ENCODE data around the gene TP53I13. TPM values are rescaled to one million over a fixed set of nuclear protein-coding genes. Genes with fewer than 3 reads are reported as not detected.

TP53I13 gene
- 10 to 100 TPM; 54.2 to 55.3 TPM for total RNA-seq

- intact Hi-C loops (cut with micrococcal nuclease), result loop anchor here (1.0 to 10.0 kb wide), 6 partner anchors 12 to 424 kb away; partner anchors contain the start of gene NUFIP2
- H3K4me1 Mint-ChIP-seq (ENCODE audit: low read depth), result peaks cover 38% of the 10 kb centered on the region
These were observed at the start of gene TP53I13 for GRCh38 chr17:29568331-29569244. TSS of gene TP53I13 (plus strand) at chr17:29568701. CDS start at chr17:29568759, 58 bp downstream.

DNA sequence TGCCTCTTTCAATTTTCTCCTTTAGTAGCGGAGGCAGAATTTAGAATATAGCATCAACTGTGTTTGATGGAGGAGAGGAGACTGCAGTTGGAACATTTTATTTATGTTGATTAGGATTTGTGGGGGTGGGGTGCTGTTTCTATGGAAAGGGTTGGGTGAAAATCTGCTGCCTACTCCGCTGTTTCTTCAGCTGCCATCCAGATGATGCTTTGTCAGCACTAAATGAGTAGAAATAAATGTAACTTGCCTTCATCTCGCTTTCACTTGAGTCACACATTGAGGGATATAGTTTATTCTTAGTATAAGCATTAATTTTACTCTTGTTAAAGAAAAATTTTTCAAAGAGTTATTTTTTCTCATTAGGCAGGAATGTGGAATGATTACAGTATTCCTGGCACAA is 43.8 kb upstream of the TP53I13 start:
- H3K27ac Mint-ChIP-seq, result no peak overlapping the region
- no peak overlapping the region for H3K4me3 Mint-ChIP-seq
- H3K9me3 Mint-ChIP-seq, result no peaks in the 10 kb centered on the region
- ChIA-PET POLR2A (interaction anchor here (0.5 kb wide), 1 partner anchor 10 kb away, joined by 3 read pairs; no protein-coding TSS in a partner anchor), CTCF (interaction anchor here (1.0 to 3.4 kb wide), 5 partner anchors 10 to 376 kb away, joined by 3 to 16 read pairs (median 7); no protein-coding TSS in a partner anchor)
- no peak for DNase-seq
- no peaks in the 10 kb centered on the region for H3K27me3 Mint-ChIP-seq
- intact Hi-C loops (cut with micrococcal nuclease), result no loop called here
- no peaks in the 10 kb centered on the region for H3K4me1 Mint-ChIP-seq (ENCODE audit: low read depth)
- peaks cover 5% of the 10 kb centered on the region for H3K36me3 Mint-ChIP-seq

More at GRCh38 chr17:29568331-29569244, at the start of gene TP53I13:
- ChIA-PET POLR2A (interaction anchor here (0.9 to 3.9 kb wide), 4 partner anchors 10 to 49 kb away, joined by 3 to 30 read pairs (median 12); partner anchors contain the start of gene ANKRD13B), CTCF (interaction anchor here (0.5 to 7.0 kb wide), 14 partner anchors 8 to 432 kb away, joined by 3 to 60 read pairs (median 7); partner anchors contain the start of genes ANKRD13B and GIT1)
- no peaks in the 10 kb centered on the region for H3K9me3 Mint-ChIP-seq
- H3K4me3 Mint-ChIP-seq, result peak within 1 kb of the TSS; percentile 86
- no peaks in the 10 kb centered on the region for H3K27me3 Mint-ChIP-seq
- peak; percentile 93 for DNase-seq
- H3K27ac Mint-ChIP-seq, result peak within 1 kb of the TSS; percentile 94
- peaks cover 7% of the 10 kb centered on the region for H3K36me3 Mint-ChIP-seq

DNA sequence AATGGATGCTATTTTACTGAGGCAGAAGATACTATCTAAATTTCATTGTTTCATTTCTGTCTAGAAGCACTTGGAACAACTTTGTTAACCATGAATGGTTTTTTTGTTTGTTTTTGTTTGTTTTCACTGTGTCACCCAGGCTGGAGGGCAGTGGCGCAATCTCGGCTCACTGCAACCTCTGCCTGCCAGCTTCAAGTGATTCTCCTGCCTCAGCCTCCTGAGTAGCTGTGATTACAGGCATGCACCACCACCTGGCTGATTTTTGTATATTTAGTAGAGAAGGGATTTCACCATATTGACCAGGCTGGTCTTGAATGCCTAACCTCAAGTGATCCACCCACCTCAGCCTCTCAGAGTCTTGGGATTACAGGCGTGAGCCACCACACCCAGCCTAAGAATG is 42.2 kb upstream of the TP53I13 start:
- intact Hi-C loops (cut with micrococcal nuclease), result no loop called here
- H3K4me3 Mint-ChIP-seq, result no peak overlapping the region
- H3K4me1 Mint-ChIP-seq (ENCODE audit: low read depth), result no peaks in the 10 kb centered on the region
- ChIA-PET POLR2A (no interaction called here), CTCF (no interaction called here)
- no peaks in the 10 kb centered on the region for H3K27me3 Mint-ChIP-seq
- no peak for DNase-seq
- H3K36me3 Mint-ChIP-seq, result peaks cover 12% of the 10 kb centered on the region
- H3K9me3 Mint-ChIP-seq, result no peaks in the 10 kb centered on the region
- H3K27ac Mint-ChIP-seq, result no peak overlapping the region

- no peaks in the 10 kb centered on the region for H3K27me3 Mint-ChIP-seq
- no peaks in the 10 kb centered on the region for H3K4me1 Mint-ChIP-seq (ENCODE audit: low read depth)
- no peak overlapping the region for H3K4me3 Mint-ChIP-seq
- ChIA-PET POLR2A (no interaction called here), CTCF (interaction anchor here (0.6 to 5.2 kb wide), 7 partner anchors 10 to 385 kb away, joined by 3 to 104 read pairs (median 7); partner anchors contain the start of gene ABHD15)
- intact Hi-C loops (cut with micrococcal nuclease), result no loop called here
- no peak overlapping the region for H3K27ac Mint-ChIP-seq
- no peak for DNase-seq
- H3K36me3 Mint-ChIP-seq, result peaks cover 17% of the 10 kb centered on the region
- H3K9me3 Mint-ChIP-seq, result no peaks in the 10 kb centered on the region
These were observed 34.5 kb upstream of the TP53I13 start for GRCh38 chr17:29533976-29534375.

DNA sequence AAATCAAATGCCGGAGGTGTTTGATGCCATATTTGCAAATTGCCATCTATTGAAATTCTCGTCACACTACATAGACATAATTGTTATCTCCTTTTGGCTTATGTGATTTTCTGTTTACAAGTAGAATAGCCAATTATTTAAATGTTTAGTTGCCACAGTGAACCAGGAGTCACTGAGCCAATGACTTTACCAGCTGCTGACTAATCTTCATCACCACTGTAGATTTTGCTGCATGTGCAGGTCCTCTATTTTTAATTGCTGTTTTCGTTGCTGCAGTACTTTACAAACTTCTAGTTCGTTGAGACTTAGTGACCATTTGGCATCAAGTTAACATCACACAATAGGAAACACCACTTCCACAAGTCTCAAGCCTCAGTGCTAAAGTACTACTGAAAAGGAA is 24.4 kb upstream of the TP53I13 start:
- Mint-ChIP-seq H3K27ac (no peak overlapping the region), H3K36me3 (peaks cover 13% of the 10 kb centered on the region), H3K27me3 (no peaks in the 10 kb centered on the region), H3K9me3 (no peaks in the 10 kb centered on the region), H3K4me3 (no peak overlapping the region), H3K4me1 (ENCODE audit: low read depth) (peaks cover 6% of the 10 kb centered on the region)
- CTCF ChIA-PET, result interaction anchor here (0.6 to 0.9 kb wide), 3 partner anchors 20 to 174 kb away, joined by 3 to 4 read pairs (median 3); no protein-coding TSS in a partner anchor
- POLR2A ChIA-PET, result no interaction called here
- DNase-seq, result no peak
- intact Hi-C loops (cut with micrococcal nuclease), result no loop called here

- no peak overlapping the region for H3K4me3 Mint-ChIP-seq
- no peaks in the 10 kb centered on the region for H3K9me3 Mint-ChIP-seq
- peaks cover 13% of the 10 kb centered on the region for H3K36me3 Mint-ChIP-seq
- ChIA-PET CTCF (no interaction called here), POLR2A (interaction anchor here (0.6 kb wide), 1 partner anchor 368 kb away, joined by 4 read pairs; no protein-coding TSS in a partner anchor)
- H3K4me1 Mint-ChIP-seq (ENCODE audit: low read depth), result peaks cover 10% of the 10 kb centered on the region
- intact Hi-C loops (cut with micrococcal nuclease), result no loop called here
- H3K27me3 Mint-ChIP-seq, result no peaks in the 10 kb centered on the region
- no peak overlapping the region for H3K27ac Mint-ChIP-seq
- no peak for DNase-seq
These were observed 22.4 kb upstream of the TP53I13 start for GRCh38 chr17:29546085-29546484.

GRCh38 chr17:29546830-29547229 is 21.7 kb upstream of the TP53I13 start:
- Mint-ChIP-seq H3K36me3 (peaks cover 13% of the 10 kb centered on the region), H3K4me1 (ENCODE audit: low read depth) (peaks cover 10% of the 10 kb centered on the region), H3K27ac (no peak overlapping the region), H3K4me3 (no peak overlapping the region), H3K27me3 (no peaks in the 10 kb centered on the region), H3K9me3 (no peaks in the 10 kb centered on the region)
- ChIA-PET POLR2A (no interaction called here), CTCF (no interaction called here)
- no peak for DNase-seq
- intact Hi-C loops (cut with micrococcal nuclease), result no loop called here

GRCh38 chr17:29549177-29549923 is 19.2 kb upstream of the TP53I13 start:
- no peaks in the 10 kb centered on the region for H3K27me3 Mint-ChIP-seq
- H3K9me3 Mint-ChIP-seq, result no peaks in the 10 kb centered on the region
- peaks cover 10% of the 10 kb centered on the region for H3K4me1 Mint-ChIP-seq (ENCODE audit: low read depth)
- intact Hi-C loops (cut with micrococcal nuclease), result no loop called here
- H3K4me3 Mint-ChIP-seq, result no peak overlapping the region
- no peak overlapping the region for H3K27ac Mint-ChIP-seq
- H3K36me3 Mint-ChIP-seq, result no peaks in the 10 kb centered on the region
- DNase-seq, result no peak
- ChIA-PET CTCF (interaction anchor here (1.6 to 2.3 kb wide), 2 partner anchors 13 to 180 kb away, joined by 4 to 14 read pairs; no protein-coding TSS in a partner anchor), POLR2A (no interaction called here)

DNA sequence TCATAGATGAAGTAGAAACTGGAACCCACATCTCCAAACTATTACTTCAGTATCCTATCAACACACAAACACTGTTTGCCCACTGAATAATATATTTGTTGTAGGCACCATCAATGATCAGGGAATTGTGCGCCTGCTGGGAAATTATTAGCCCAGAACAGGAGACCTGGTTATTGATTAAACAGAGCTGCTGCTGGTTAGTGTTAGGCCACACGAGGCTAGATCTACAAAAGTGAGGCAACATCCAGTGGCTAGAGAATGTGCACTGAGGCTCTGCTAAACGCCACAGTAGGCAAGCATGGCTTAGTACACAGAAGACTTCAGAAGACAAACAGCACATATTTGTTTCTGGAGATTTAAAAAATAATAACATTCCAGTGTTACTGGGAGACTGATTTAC is 12.7 kb upstream of the TP53I13 start:
- intact Hi-C loops (cut with micrococcal nuclease), result no loop called here
- H3K4me3 Mint-ChIP-seq, result no peak overlapping the region
- CTCF ChIA-PET, result interaction anchor here (0.9 to 1.6 kb wide), 2 partner anchors 19 to 187 kb away, joined by 3 to 5 read pairs; no protein-coding TSS in a partner anchor
- H3K9me3 Mint-ChIP-seq, result no peaks in the 10 kb centered on the region
- H3K27me3 Mint-ChIP-seq, result no peaks in the 10 kb centered on the region
- no peak for DNase-seq
- peaks cover 12% of the 10 kb centered on the region for H3K4me1 Mint-ChIP-seq (ENCODE audit: low read depth)
- no peak overlapping the region for H3K27ac Mint-ChIP-seq
- POLR2A ChIA-PET, result no interaction called here
- H3K36me3 Mint-ChIP-seq, result peaks cover 1% of the 10 kb centered on the region

DNA sequence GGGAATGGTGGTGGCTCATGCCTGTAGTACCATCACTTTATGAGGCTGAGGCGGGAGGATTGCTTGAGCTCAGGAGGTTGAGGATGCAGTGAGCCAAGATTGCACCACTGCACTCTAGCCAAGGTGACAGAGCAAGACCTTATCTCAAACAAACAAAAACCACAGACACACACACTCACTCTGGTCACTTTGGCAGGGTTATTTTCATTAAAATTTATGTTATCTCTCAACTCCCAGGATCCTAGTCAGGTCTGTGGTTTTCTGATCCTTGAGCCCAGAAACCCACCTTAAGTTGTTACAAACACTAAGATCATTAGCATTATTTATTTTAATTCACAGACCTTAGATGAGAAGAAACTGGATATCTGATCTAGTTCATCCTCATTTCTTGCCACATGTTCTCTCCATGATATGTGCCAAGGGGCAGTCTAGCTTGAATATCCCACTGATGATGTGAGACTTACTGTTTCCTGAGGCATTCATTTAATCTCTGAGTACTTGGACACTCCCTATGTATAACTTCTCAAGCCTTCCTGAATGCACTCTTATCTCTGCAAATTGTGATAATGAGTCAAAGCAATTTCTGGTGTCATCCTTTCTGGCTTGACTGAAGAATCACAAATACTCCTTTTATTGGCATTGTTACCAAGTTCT is 11.3 kb upstream of the TP53I13 start:
- POLR2A ChIA-PET, result no interaction called here
- Mint-ChIP-seq H3K4me3 (no peak overlapping the region), H3K27ac (no peak overlapping the region)

GRCh38 chr17:29557739-29558116 is 10.8 kb upstream of the TP53I13 start:
- intact Hi-C loops (cut with micrococcal nuclease), result loop anchor here (1.0 kb wide), 1 partner anchor 10 kb away; the partner anchor contains the start of gene ABHD15
- peaks cover 14% of the 10 kb centered on the region for H3K36me3 Mint-ChIP-seq
- DNase-seq, result no peak
- no peaks in the 10 kb centered on the region for H3K9me3 Mint-ChIP-seq
- CTCF ChIA-PET, result interaction anchor here (1.1 to 1.3 kb wide), 2 partner anchors 11 to 187 kb away, joined by 3 to 6 read pairs; partner anchors contain the start of gene TP53I13
- H3K27me3 Mint-ChIP-seq, result no peaks in the 10 kb centered on the region
- POLR2A ChIA-PET, result no interaction called here
- no peak overlapping the region for H3K4me3 Mint-ChIP-seq
- H3K27ac Mint-ChIP-seq, result no peak overlapping the region
- H3K4me1 Mint-ChIP-seq (ENCODE audit: low read depth), result peaks cover 19% of the 10 kb centered on the region

More for the DNA sequence above, 11.3 kb upstream of the TP53I13 start:
- intact Hi-C loops (cut with micrococcal nuclease), result loop anchor here (1.0 kb wide), 1 partner anchor 10 kb away; the partner anchor contains the start of gene ABHD15
- Mint-ChIP-seq H3K27me3 (no peaks in the 10 kb centered on the region), H3K36me3 (peaks cover 11% of the 10 kb centered on the region), H3K4me1 (ENCODE audit: low read depth) (peaks cover 19% of the 10 kb centered on the region), H3K9me3 (no peaks in the 10 kb centered on the region)
- no peak for DNase-seq
- CTCF ChIA-PET, result interaction anchor here (0.8 to 1.6 kb wide), 6 partner anchors 8 to 188 kb away, joined by 3 to 6 read pairs (median 4); partner anchors contain the start of gene TP53I13

All from activated CD4-positive, alpha-beta memory T cell treated with anti-CD3 and anti-CD28 coated beads for 36 hours (primary cell).